Epidermal melanocyte (primary cell): ENCODE data around the gene SNAI3.

Source experiments
- DNase-seq: peaks from one replicate; pipeline ENCODE4 v3.0.0; 2011; ENCODE audit warnings: low spot score; ENCODE audit not compliant: insufficient read length

Gene SNAI3

DNA sequence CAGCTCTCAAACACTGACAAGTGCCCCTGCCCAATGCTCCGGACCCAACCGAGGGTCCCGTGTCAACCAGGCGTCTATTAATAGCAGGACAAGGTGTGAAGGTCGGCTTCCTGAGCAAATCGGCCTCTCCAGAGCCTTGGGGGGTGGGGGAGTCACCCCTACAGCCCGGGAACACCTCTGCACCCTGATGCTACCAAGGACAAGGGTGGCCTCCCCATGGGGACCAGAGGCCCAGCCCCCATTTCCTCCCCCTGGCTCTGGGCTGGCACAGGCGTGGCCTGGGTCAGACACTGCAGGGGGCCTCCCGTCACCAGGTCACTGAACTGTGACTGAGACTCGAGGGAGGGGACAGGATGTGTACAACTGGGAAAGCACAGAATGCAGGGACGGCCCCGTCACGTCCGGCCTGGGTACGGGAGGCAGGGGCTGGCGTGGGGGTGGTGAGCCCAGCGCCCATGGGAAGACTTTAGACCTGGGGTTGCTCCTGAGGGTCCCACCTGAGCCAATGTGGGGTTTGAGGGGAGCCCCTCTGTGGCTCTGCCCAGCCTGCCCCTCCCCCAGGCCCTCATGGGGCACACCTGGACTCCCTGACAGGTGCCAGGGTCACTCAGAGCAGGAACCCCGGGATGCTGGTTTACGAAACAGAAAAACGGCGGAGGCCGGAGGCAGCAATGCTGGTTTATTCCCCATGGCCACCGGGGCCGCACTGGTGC, 34.9 kb downstream of the SNAI3 start:
- no peak for DNase-seq

DNA sequence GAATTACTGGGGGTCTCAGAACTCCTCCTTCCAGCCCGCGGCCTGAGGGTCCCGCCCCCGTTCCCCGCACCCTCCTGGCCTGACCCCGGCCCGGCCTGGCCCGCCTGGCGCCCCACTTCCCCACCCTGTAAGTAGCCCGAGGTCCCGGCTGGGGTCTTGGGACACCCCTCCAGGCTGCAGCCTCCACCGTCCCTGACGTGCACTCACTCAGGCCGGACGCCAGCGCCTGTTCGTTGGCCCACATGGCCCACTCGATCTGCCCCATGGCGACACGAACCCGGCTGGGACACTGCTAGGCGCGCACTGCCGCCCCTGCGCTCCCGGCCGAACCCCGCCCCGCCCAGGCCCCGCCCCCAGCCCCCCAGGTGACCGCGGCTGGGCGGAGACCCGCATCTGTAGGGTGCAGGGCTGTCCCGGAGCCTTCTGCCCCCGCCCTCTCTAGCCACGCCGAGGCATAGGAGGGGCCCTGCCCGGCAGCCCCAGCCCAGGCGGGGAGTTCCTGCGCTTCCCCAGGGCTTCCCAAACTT, 35.5 kb downstream of the SNAI3 start, which contains the start of gene CYBA:
CYBA (minus strand) TSS at position 305 of the 527 bp plus-strand sequence; CDS start at position 265, 40 bp downstream.
- peak; percentile 88 for DNase-seq

DNA sequence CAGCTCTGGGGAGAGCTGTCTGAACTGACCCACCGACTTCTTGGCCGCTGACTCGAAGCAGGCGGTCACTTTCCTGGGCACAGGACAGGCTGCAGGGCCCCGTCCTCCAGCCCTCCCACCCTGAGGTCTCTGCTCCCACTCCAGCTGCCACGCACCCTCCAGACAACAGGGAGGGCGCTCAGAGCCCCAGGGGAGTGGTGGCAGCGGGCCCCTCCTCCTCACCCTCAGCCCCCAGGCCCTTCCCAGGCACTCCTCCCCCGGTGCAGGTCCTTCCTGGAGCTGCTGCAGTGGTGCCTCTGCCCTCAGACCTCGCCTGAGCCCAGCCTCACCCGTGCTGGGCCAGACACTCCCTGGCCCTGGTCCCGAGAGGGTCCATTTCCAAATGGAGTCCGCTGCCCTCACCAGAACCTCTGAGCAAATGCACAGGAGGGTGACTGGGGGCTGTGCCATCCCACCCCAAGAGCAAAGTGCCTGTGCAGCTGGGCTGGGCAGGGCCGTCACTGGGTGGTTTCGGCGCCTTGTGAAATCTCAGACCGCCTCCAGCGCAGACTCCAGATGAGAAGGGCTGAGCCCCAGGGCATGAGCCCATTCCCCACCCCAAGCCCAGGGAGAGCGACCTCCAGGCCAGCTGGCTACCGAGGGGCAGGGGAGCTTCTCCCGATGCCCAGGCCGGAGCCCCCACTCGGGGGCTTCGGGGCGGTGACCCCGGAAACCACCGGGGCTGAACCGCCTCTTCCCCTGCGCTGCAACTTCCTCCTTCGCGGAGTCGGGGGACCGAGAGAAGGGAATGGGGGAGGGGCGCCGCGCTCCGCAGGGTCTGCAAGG, 36.2 kb downstream of the SNAI3 start:
- DNase-seq, result no peak

DNA sequence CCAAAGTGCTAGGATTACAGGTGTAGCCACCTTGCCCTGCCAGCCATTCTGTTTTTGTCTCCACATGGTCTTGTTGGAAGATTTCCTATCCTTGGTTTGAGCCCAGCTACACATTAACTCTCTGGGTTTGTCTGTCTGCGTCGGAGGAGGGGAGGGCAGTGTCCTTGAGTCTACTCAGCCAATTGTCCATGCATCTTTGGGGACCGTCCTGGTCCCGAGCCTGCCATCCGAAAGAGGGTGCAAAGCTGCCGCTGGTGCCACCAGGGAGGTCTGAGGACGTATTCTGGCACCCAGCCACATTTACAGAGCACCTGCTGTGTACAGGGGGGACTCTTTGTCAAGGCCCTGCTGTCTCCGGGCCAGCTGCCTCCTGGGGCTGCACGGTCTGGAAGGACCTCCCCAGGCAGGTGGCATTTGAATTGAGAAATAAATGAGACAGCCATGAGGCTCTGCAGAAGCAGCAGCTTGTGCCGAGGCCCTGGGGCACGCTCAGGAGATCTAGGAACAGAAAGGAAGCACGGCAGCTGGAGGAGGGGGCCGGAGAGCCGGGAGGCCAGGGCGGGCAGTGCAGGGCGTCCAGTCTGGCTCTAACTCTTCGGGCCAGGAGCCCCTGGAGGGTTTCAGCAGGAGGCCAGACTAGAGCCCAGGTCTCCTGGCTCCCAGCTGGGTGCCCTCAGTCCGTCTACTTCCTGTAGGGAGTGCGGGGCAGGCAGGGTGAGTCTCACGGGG, 36.9 kb downstream of the SNAI3 start:
- peak; percentile 13 for DNase-seq

DNA sequence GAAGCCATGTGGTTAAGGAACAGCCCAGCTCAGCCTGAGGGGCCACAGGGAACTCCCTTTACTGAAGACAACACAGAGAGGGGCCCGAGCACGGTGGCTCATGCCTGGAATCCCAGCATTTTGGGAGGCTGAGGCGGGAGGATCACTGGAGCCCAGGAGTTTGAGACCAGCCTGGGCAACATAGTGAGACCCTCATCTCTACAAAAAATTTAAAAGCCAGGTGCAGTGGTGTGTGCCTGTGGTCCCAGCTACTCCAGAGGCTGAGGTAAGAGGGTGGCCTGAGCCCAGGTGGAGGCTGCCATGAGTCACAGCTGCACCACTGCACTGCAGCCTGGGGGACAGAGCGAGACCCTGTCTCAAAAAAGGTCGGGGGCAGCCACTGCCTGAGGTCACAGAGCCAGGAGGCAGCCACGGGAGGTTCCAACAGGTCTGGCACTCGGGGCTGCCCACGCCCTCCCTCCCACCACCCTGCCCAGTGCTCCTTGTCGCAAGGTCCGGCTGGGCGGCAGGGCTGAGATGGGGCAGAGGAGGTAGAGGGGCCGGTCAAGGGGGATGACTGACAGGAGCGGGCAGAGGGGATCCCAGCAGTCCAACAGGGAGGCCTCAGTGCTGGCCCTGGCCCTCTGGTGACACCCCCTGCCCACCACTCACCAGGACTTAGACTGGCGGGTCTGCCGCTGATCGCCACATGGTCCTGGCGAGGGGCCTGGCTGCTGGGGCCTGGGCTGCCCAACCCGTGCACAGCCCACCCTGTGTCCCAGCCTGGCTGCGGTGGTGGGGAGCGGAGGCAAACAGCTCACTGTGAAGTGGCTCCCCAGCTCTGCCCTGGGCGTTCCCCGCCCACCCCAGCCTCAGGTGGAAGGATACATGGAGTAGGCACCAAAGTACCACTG, 38.9 kb downstream of the SNAI3 start:
- peak; percentile 16 for DNase-seq

DNA sequence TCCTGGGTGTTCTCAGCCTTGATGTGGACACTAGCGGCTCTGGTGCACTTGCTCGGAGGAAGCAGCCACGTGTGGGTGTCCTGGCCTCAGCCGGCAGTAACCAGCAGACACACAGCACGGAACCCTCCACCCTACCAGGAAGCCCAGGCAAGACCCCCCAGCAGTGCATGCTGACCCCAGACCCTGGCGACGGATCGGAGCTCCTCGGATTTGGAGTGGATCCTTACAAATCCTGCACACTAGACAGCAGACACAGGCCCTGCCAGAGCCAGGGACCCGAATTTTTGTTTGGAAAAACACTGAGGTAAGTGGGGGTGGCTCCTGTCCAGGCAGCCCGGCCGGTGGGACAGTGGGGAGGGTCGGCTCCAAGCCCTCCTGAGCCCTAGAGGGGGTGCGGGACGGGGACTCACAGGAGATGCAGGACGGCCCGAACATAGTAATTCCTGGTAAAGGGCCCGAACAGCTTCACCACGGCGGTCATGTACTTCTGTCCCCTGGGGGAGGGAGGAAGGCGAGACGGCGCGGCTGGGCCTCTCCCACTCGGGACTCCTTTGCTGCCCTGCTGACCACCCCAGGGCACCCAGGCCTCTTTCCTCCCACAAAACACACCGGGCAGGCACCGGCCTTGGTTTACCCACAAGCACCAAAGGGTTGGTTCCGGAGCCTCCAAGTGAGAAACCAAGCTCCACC, 39.8 kb downstream of the SNAI3 start:
- no peak for DNase-seq

DNA sequence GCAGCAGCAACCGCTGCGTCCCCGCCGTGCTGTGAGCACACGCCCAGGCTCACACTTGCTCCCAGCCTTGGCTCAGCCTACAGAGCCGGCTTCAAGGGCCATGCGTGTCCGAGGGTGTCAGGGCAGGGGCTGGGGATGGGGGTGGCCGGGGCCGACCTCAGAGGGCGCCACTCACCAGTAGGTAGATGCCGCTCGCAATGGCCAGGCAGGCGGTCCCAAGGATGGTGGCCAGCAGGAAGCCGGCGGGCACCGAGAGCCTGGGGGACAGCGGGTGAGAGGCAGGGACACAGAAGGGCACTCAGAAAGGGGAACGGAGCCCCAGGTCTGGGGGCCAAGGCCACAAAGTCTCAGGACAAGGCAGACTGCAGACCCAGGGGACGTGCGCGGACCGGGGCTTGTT, 40.4 kb downstream of the SNAI3 start:
- DNase-seq, result no peak

DNA sequence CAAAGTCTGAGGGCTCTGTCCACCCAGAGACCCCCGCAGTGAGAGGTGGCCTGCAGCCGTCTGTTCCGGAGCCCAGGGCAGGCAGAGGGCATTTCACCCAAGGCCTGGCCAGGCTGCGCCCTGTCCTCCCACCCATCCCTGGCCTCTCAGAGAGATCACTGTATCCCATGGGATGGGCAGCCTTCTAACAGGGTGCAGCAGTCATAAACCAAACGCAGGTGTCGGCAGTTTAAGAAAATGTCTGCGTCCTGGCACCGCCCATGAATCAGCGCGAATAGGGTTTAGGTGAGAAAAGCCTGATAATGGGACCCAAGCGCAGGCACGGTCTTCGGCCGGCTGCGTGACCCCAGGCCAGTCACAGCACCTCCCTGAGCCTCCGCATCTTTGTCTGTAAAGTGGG, 40.9 kb downstream of the SNAI3 start:
- DNase-seq, result no peak

DNA sequence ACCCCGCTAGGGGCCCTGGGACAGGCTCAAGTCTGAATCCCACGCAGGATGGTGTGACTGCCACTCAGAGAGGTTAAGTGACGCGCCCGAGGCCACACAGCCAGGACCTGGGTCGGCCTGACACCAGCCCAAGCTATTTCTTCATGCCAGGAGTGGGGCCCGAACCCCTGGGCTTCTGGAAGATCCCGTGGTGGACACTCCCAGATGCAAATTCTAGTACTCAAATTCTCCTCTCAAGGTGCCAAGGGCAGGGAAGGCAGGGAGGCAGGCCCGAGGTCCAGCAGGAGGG, 42.7 kb downstream of the SNAI3 start:
- DNase-seq, result no peak

DNA sequence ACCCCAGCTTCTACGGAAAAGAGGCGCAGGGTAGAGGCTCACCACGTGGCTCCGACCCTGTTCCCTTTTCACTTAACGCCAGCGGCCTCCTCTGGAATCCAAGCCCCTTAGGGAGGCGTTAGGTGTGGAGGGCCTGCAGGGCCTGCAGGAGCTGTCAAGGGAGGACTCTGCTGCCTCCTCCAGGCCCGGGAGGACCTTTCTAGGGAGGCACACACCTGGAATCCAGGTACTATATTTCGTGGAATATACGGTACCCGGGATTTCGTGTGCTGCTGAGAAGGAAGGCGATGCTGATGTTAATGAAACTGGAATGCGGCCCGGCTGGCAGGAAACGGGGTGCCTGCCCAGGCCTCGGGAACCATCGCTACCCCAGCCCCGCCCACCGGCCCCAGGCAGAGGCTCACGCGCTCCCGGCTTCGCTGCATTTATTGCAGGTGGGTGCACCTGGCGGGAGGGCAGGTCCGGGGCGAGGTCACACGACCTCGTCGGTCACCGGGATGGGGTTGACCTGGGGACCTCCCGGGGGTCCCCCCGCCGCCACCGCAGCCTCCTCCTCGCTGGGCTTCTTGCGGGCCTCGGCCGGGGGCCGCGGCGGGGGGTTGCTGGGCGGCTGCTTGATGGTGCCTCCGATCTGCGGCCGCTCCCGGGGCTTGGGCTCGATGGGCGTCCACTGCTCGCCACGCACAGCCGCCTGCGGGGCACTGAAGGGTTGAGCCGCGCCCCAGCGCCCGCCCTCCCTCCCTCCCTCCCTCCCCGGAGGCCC, 43.2 kb downstream of the SNAI3 start:
- no peak for DNase-seq

DNA sequence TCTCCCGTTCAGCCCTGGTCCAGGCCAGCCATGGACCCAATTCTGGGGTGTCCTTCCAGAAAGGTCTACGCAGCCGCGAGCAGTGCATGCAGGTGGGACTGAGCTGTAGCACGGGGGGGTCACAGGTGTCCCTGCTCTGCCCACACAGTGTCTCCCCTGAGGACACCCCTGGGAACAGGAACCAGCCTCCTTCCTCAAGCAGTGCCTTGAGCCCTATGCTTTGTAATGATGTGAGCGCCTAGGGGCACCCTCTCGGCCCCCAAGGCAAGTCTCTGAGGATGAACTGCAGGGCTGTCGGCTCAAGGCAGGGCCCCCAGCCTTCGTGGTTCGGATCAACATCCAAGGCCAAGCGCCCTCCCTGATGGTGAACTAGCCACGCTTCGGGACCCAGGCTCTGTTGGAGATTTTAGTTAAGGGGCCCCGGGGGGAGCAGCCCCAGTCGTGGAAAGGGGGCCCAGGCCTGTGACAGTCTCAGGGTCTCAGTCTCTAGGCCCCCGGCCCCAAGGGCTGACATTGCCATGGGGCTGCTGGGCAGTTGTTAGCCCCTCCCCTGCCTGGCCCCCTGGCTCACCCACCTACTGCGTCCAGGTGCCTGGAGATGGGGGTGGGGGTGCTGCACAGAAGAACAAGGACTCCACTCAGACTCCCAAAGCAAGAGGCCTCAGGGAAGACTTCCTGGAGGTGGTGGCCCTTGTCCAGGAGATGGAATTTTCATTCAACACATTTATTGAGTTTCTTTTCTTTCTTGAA, 45.6 kb downstream of the SNAI3 start:
- DNase-seq, result no peak

DNA sequence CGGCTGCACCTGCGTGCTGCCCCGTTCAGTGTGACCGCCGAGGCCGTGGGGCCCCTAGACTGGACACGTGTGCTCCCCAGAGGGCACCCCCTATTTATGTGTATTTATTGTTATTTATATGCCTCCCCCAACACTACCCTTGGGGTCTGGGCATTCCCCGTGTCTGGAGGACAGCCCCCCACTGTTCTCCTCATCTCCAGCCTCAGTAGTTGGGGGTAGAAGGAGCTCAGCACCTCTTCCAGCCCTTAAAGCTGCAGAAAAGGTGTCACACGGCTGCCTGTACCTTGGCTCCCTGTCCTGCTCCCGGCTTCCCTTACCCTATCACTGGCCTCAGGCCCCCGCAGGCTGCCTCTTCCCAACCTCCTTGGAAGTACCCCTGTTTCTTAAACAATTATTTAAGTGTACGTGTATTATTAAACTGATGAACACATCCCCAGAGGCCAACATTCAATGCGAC, 46.2 kb downstream of the SNAI3 start:
- no peak for DNase-seq

DNA sequence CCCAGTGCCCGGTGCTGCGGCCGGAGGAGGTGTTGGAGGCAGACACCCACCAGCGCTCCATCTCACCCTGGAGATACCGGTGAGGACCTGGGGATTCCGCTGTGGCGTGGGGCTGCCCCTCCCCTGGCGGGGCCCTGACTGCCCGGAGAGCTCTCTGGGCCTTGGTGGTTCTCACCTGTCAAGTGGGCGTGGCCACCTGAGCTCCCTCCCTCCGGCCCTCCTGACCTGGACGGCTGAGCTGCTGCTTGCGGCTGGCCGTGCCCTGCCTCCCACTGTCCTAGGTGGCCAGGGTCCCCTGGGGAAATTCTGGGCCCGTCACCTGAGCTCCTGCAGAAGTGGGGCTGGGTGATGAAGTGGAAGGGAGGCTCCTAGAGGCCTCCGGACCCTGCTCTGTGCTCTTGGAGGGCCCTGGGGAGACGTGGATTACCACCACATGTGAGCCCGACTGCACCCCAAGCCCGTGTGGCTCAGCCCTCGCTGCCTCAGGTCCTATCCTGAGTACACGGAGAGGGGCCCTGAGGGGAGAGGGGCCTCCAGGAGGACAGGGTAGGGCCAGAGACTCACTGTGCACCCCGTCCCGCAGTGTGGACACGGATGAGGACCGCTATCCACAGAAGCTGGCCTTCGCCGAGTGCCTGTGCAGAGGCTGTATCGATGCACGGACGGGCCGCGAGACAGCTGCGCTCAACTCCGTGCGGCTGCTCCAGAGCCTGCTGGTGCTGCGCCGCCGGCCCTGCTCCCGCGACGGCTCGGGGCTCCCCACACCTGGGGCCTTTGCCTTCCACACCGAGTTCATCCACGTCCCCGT, 46.9 kb downstream of the SNAI3 start:
- no peak for DNase-seq

DNA sequence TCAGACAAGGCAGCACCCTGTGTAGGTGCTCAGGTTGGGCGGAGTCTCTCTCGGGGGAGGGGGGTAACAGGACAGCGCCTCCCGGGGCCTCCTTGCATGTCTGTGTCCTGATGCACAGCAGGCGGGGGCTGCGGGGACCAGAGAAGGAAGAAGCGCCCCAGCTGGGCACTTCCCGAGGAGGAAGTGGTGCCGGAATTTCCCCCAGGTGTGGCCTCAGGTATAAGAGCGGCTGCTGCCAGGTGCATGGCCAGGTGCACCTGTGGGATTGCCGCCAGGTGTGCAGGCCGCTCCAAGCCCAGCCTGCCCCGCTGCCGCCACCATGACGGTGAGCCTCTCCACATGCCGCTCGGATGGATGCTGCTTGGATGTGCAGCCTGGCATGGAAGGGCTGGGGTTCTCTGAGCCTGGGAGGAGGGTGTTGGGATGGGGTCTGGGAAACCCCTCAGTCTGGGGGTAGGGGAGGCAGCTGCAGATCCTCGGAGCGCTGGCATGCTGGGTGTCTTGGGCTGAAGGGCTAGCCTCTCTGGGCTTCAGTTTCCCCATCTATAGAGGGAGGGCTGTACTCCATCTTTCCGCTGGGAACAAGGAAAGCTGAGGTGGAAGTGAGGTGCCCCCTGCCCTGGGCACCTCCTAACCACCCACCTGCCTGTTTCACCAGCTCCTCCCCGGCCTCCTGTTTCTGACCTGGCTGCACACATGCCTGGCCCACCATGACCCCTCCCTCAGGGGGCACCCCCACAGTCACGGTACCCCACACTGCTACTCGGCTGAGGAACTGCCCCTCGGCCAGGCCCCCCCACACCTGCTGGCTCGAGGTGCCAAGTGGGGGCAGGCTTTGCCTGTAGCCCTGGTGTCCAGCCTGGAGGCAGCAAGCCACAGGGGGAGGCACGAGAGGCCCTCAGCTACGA, 47.7 kb downstream of the SNAI3 start, which contains the start of gene IL17C:
IL17C (plus strand) TSS at position 250 of the 908 bp plus-strand sequence; CDS start at position 320, 70 bp downstream.
- DNase-seq, result no peak

DNA sequence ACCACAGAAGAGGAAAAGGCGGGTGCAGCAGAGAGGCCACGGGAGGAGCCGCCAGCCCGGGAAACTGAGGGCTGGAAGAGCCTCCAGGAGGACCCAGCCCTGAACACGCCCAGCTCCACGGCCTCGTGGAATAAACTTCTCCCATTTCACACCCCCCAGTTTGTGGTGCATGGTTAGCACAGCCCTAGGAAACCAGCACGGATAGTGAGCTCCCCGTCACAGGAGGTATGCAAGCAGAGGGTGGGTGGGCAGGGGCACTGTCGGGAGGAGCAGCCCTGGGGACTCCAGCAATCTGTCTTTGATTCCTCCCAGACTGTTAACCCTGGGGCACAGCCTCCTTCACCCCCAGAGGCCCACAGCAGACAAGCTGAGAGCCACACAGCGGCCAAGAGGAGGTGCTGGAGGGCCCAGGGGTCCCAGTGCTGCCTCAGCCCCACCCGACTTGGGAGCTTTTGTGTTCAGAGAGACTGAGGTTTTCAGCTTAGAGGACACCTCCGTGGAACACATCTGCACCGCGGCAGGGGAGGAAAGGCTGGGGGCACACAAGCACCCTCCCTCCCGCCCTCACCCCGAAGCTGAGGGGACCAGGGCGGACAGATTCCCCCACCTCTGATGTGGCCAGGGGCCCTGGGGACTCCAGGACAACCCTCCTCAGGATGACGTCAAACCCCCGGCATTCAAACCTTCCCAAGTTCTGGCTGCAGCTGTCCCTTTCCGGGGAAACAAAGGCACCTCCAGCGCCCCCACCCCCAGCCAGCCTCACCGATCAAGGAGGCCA, 49.6 kb downstream of the SNAI3 start:
- no peak for DNase-seq
